GM06990 (cell line): Measurements from ENCODE around the gene SEC61G.

Experiments
- DNase-seq: peaks from one replicate; pipeline ENCODE4 v3.0.0-alpha.2; 2011; ENCODE audit not compliant: insufficient read length; ENCODE audit errors: extremely low read depth
- H3K27me3 ChIP-seq: replicated peaks from 2 replicates; pipeline ENCODE4 v1.6.0; 2011; ENCODE audit warnings: low read length; ENCODE audit not compliant: control insufficient read depth, insufficient read depth
- H3K36me3 ChIP-seq: 2 replicates; pipeline ENCODE4 v1.5.1; 2011; ENCODE audit warnings: low read length; ENCODE audit not compliant: control insufficient read depth, insufficient read depth
- H3K4me3 ChIP-seq: replicated peaks from 2 replicates; pipeline ENCODE4 v1.5.1; 2011; ENCODE audit warnings: low read depth, mild to moderate bottlenecking, control low read depth, low read length
- CTCF ChIP-seq: IDR thresholded peaks from 2 replicates; pipeline ENCODE4 v1.5.1; 2011; ENCODE audit warnings: low read length, control low read depth, mild to moderate bottlenecking, inconsistent platforms; ENCODE audit not compliant: insufficient read depth, poor library complexity, severe bottlenecking

Gene SEC61G

GRCh38 chr7:54778166-54778565 lies 19.2 kb upstream of the SEC61G start:
- DNase-seq: no peak
- no peaks in the 10 kb centered on the region for H3K36me3 ChIP-seq
- no peak for TF ChIP-seq CTCF
- H3K27me3 ChIP-seq: no peaks in the 10 kb centered on the region
- H3K4me3 ChIP-seq: no peak overlapping the region

- H3K27me3 ChIP-seq: no peaks in the 10 kb centered on the region
- H3K4me3 ChIP-seq: no peak overlapping the region
- TF ChIP-seq CTCF: no peak
- DNase-seq: no peak
- no peaks in the 10 kb centered on the region for H3K36me3 ChIP-seq
Measured at GRCh38 chr7:54774785-54775740, 16.1 kb upstream of the SEC61G start.

- no peaks in the 10 kb centered on the region for H3K27me3 ChIP-seq
- DNase-seq: peak; percentile 34
- peak overlapping the region; percentile 28 for H3K4me3 ChIP-seq
- no peaks in the 10 kb centered on the region for H3K36me3 ChIP-seq
- TF ChIP-seq CTCF: peak; percentile 82
Measured at GRCh38 chr7:54773472-54774399, 14.7 kb upstream of the SEC61G start.

GRCh38 chr7:54769203-54769602 lies 10.2 kb upstream of the SEC61G start:
- no peak for DNase-seq
- Histone ChIP-seq H3K4me3 (no peak overlapping the region), H3K36me3 (no peaks in the 10 kb centered on the region), H3K27me3 (no peaks in the 10 kb centered on the region)
- TF ChIP-seq CTCF: no peak

- no peak overlapping the region for H3K4me3 ChIP-seq
- no peaks in the 10 kb centered on the region for H3K36me3 ChIP-seq
- no peak for TF ChIP-seq CTCF
- DNase-seq: no peak
- no peaks in the 10 kb centered on the region for H3K27me3 ChIP-seq
Measured at GRCh38 chr7:54764861-54765260, 5.8 kb upstream of the SEC61G start.
